Measurements from ENCODE around the gene GPR17. TPM values are rescaled to one million over a fixed set of nuclear protein-coding genes. Genes with fewer than 3 reads are reported as not detected.

GPR17 gene
- total and polyA plus RNA-seq, 4 donors, result 0.03 to 0.14 (median 0.07) TPM; not detected in 1

DNA sequence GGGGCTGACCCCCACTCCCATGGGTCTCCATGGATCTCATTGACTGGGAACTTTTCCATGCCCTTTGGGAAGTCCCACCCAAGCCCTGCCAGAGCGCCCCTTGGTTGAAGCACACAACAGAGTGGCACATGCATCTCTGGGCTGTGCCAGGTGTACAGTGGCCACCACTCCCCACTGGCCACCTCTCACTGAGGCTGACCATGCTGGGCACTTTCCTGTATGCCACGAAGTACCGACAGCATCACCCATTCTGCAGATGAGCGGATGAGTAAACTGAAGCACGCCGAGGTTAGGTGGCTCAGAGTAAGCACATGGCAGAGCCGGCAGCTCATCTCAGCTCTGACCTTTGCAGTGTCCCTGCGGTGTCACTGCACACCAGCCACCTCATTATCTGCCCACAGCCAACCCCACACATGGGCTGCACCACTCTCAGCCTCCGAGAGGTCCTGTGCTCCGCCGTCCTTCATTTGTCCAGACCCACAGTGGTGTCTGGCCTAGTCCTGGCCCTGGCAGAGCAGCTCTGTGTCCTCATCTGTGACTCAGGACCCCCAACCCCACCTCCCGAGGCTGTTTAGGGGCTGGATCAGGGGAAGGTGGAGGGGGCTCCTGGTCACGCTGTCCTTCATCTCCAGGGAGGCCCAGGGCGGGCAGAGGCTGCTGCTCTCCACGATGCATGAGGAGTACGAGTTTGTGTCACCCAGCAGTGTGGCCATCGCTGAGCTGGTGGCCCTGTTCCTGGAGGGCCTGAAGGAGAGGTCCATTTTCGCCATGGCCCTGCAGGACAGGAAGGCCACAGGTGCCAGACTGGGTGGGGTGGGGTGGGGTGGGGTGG, 18.0 kb upstream of the GPR17 start:
- TF ChIP-seq NR2F2 (IDR thresholded peaks at IDR 0.05), result no peak
- no peak for TF ChIP-seq RXRA (IDR thresholded peaks at IDR 0.05)
- TF ChIP-seq, protein P1, sequence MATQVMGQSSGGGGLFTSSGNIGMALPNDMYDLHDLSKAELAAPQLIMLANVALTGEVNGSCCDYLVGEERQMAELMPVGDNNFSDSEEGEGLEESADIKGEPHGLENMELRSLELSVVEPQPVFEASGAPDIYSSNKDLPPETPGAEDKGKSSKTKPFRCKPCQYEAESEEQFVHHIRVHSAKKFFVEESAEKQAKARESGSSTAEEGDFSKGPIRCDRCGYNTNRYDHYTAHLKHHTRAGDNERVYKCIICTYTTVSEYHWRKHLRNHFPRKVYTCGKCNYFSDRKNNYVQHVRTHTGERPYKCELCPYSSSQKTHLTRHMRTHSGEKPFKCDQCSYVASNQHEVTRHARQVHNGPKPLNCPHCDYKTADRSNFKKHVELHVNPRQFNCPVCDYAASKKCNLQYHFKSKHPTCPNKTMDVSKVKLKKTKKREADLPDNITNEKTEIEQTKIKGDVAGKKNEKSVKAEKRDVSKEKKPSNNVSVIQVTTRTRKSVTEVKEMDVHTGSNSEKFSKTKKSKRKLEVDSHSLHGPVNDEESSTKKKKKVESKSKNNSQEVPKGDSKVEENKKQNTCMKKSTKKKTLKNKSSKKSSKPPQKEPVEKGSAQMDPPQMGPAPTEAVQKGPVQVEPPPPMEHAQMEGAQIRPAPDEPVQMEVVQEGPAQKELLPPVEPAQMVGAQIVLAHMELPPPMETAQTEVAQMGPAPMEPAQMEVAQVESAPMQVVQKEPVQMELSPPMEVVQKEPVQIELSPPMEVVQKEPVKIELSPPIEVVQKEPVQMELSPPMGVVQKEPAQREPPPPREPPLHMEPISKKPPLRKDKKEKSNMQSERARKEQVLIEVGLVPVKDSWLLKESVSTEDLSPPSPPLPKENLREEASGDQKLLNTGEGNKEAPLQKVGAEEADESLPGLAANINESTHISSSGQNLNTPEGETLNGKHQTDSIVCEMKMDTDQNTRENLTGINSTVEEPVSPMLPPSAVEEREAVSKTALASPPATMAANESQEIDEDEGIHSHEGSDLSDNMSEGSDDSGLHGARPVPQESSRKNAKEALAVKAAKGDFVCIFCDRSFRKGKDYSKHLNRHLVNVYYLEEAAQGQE (IDR thresholded peaks at IDR 0.05), result no peak
- TF ChIP-seq SP1 (IDR thresholded peaks at IDR 0.05), result no peak
- no peak for TF ChIP-seq RAD21 (IDR thresholded peaks at IDR 0.05)
- no peak for TF ChIP-seq FOXA2 (IDR thresholded peaks at IDR 0.05)
- TF ChIP-seq HNF4G (IDR thresholded peaks at IDR 0.05), result no peak
- H3K27ac ChIP-seq (ENCODE audit: low read depth in 1 of 2, low read length in 2 of 2), result no peak overlapping the region
- DNase-seq (ENCODE audit: low spot score), result no peak
- no peaks in the 10 kb centered on the region for H3K4me1 ChIP-seq (ENCODE audit: control insufficient read depth in 4 of 4, insufficient read depth in 4 of 4, low read length in 3 of 4)
- no peak overlapping the region for H3K4me3 ChIP-seq (ENCODE audit: low read depth in 1 of 3, low read length in 3 of 3)
- no peaks in the 10 kb centered on the region for H3K36me3 ChIP-seq (ENCODE audit: control insufficient read depth in 4 of 4, insufficient read depth in 3 of 4, low read depth in 1 of 4, low read length in 3 of 4)
- WGBS, result 88% methylated on average over 18 of the region's 18 CpGs
- H3K27me3 ChIP-seq (ENCODE audit: control insufficient read depth in 4 of 4, insufficient read depth in 4 of 4, low read length in 3 of 4), result no peaks in the 10 kb centered on the region
- H3K9ac ChIP-seq (ENCODE audit: low read depth in 1 of 2, low read length in 2 of 2), result no peak overlapping the region
- no peaks in the 10 kb centered on the region for H3K9me3 ChIP-seq (ENCODE audit: control insufficient read depth in 4 of 4, low read length in 3 of 4)

DNA sequence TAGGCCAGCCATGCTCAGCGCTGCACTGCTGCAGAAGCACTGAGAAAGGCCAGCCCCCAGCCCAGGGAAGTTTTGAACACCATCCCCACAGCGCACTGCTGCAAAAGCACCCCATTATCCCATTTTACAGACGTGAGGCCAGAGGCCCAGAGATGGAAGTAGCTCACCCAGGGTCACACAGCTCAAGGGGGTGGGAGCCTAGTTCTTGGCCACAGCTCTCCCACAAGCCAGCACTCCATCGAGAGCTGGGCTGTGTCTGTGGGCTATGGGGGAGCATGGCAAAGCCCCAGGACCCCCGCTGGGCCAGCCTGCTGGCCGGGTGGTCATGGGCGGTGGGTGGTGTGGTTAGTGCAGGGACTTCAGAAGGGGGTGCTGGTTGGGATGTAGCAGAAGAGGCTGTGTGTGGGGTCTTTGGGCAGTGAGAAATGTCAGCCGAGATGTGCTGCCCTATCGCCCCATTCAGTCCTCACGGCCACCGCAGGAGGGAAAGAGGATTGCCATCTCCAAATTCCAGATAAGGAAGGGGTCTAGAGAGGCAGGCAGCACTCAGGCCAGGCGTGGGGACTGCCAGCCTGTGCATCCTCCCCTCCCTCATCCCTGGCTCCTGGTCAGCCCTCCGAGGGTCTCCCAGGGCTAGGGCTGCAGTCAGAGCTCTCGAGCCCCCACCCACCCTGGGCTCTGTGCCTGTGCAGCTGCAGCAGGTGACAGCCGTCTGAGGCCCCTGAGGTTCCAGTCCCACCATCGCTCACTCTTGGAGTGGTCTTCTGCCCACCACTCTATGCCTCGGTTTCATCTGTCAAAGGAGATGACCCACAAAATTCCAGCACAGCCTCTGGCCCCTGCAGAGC, 17.0 kb upstream of the GPR17 start:
- Histone ChIP-seq H3K27me3 (ENCODE audit: control insufficient read depth in 4 of 4, insufficient read depth in 4 of 4, low read length in 3 of 4) (no peaks in the 10 kb centered on the region), H3K4me1 (ENCODE audit: control insufficient read depth in 4 of 4, insufficient read depth in 4 of 4, low read length in 3 of 4) (no peaks in the 10 kb centered on the region), H3K27ac (ENCODE audit: low read depth in 1 of 2, low read length in 2 of 2) (no peak overlapping the region), H3K4me3 (ENCODE audit: low read depth in 1 of 3, low read length in 3 of 3) (no peak overlapping the region), H3K9ac (ENCODE audit: low read depth in 1 of 2, low read length in 2 of 2) (no peak overlapping the region), H3K9me3 (ENCODE audit: control insufficient read depth in 4 of 4, low read length in 3 of 4) (no peaks in the 10 kb centered on the region), H3K36me3 (ENCODE audit: control insufficient read depth in 4 of 4, insufficient read depth in 3 of 4, low read depth in 1 of 4, low read length in 3 of 4) (no peaks in the 10 kb centered on the region)
- no peak for TF ChIP-seq RXRA (IDR thresholded peaks at IDR 0.05)
- no peak for TF ChIP-seq JUND (IDR thresholded peaks at IDR 0.05)
- TF ChIP-seq, protein P2, sequence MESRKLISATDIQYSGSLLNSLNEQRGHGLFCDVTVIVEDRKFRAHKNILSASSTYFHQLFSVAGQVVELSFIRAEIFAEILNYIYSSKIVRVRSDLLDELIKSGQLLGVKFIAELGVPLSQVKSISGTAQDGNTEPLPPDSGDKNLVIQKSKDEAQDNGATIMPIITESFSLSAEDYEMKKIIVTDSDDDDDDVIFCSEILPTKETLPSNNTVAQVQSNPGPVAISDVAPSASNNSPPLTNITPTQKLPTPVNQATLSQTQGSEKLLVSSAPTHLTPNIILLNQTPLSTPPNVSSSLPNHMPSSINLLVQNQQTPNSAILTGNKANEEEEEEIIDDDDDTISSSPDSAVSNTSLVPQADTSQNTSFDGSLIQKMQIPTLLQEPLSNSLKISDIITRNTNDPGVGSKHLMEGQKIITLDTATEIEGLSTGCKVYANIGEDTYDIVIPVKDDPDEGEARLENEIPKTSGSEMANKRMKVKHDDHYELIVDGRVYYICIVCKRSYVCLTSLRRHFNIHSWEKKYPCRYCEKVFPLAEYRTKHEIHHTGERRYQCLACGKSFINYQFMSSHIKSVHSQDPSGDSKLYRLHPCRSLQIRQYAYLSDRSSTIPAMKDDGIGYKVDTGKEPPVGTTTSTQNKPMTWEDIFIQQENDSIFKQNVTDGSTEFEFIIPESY (IDR thresholded peaks at IDR 0.05), result no peak
- TF ChIP-seq, protein P3, sequence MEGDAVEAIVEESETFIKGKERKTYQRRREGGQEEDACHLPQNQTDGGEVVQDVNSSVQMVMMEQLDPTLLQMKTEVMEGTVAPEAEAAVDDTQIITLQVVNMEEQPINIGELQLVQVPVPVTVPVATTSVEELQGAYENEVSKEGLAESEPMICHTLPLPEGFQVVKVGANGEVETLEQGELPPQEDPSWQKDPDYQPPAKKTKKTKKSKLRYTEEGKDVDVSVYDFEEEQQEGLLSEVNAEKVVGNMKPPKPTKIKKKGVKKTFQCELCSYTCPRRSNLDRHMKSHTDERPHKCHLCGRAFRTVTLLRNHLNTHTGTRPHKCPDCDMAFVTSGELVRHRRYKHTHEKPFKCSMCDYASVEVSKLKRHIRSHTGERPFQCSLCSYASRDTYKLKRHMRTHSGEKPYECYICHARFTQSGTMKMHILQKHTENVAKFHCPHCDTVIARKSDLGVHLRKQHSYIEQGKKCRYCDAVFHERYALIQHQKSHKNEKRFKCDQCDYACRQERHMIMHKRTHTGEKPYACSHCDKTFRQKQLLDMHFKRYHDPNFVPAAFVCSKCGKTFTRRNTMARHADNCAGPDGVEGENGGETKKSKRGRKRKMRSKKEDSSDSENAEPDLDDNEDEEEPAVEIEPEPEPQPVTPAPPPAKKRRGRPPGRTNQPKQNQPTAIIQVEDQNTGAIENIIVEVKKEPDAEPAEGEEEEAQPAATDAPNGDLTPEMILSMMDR (IDR thresholded peaks at IDR 0.05; ENCODE audit: low read depth, low read length, missing input control), result no peak
- no peak for TF ChIP-seq GABPA (IDR thresholded peaks at IDR 0.05 in 1 of 2, conservative IDR thresholded peaks at IDR 0.05 in 1 of 2)
- TF ChIP-seq, protein P4, sequence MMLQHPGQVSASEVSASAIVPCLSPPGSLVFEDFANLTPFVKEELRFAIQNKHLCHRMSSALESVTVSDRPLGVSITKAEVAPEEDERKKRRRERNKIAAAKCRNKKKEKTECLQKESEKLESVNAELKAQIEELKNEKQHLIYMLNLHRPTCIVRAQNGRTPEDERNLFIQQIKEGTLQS (IDR thresholded peaks at IDR 0.05), result no peak
- TF ChIP-seq HNF4A (conservative IDR thresholded peaks at IDR 0.05), result no peak
- TF ChIP-seq NR2F2 (IDR thresholded peaks at IDR 0.05), result no peak
- no peak for TF ChIP-seq HNF4G (IDR thresholded peaks at IDR 0.05)
- TF ChIP-seq SP1 (IDR thresholded peaks at IDR 0.05), result no peak
- no peak for TF ChIP-seq FOXA2 (IDR thresholded peaks at IDR 0.05)
- no peak for TF ChIP-seq EGR1 (IDR thresholded peaks at IDR 0.05; ENCODE audit: low read depth in 2 of 2)
- TF ChIP-seq TAF1 (conservative IDR thresholded peaks at IDR 0.05), result no peak
- TF ChIP-seq, protein P5, sequence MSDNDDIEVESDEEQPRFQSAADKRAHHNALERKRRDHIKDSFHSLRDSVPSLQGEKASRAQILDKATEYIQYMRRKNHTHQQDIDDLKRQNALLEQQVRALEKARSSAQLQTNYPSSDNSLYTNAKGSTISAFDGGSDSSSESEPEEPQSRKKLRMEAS (IDR thresholded peaks at IDR 0.05), result no peak
- no peak for TF ChIP-seq FOXA1 (IDR thresholded peaks at IDR 0.05)
- TF ChIP-seq RAD21 (IDR thresholded peaks at IDR 0.05), result no peak
- TF ChIP-seq, protein P1 (IDR thresholded peaks at IDR 0.05), result no peak
- no peak for DNase-seq (ENCODE audit: low spot score)
- WGBS, result 84% methylated on average over 17 of the region's 17 CpGs

Data from liver (tissue), 9 donors.